Fibroblast of lung (primary cell): ENCODE results near the gene DRC7.

Source experiments
- CTCF ChIP-seq, 2 donors: IDR thresholded peaks in 1 of 2; conservative IDR thresholded peaks in 1 of 2; 1 replicate in 1 of 2; 2 replicates in 1 of 2; pipeline ENCODE4 v1.5.1; 2011 to 2012; ENCODE audit warnings: low read length in 2 of 2, control low read depth in 1 of 2, inconsistent platforms in 1 of 2, low read depth in 1 of 2, mild to moderate bottlenecking in 1 of 2
- EZH2 ChIP-seq: IDR thresholded peaks from 2 replicates; pipeline ENCODE4 v1.5.1; 2012; ENCODE audit warnings: low read length, control low read depth, mild to moderate bottlenecking; ENCODE audit errors: missing control alignments

GRCh38 chr16:57646388-57647039, 48.1 kb upstream of the DRC7 start:
- TF ChIP-seq EZH2 (no peak), CTCF (conservative IDR thresholded peaks at IDR 0.05 in 1 of 2, IDR thresholded peaks at IDR 0.05 in 1 of 2; ENCODE audit: low read depth in 1 of 2, low read length in 2 of 2) (no peak)
